ENCODE data around the gene IL17RE. TPM values are rescaled to one million over a fixed set of nuclear protein-coding genes. Genes with fewer than 3 reads are reported as not detected.
A peak's percentile ranks its signal among the peaks of the same experiment; 100 is the strongest.
"Not testable (repeated sequence)": the region's sequence is repeated elsewhere in the genome, so short reads cannot be mapped to it uniquely, and the experiment has no call there.

The IL17RE gene
- total RNA-seq, 1 donor from 2014 or later = 1.0 TPM

DNA sequence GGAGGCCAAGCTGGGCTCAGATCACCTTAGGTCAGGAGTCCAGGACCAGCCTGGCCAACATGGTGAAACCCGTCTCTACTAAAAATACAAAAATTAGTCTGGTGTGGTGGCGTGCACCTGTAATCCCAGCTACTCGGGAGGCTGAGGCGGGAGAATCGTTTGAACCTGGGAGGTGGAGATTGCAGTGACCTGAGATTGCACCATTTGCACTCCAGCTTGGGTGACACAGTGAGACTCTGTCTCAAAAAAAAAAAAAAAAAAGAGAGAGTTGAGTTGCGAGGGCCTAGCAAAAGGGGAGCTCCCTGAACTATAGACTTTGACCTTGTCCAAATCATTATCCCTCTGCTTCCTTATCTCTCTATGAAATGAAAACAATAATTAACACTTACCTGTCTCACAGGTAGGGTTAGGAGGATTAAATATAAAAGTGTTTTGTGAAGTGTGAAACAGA is 1.7 kb upstream of the IL17RE start:
- H3K36me3 Mint-ChIP-seq (ENCODE audit: low read depth); intact Hi-C loops (cut with micrococcal nuclease); DNase-seq (ENCODE audit: low spot score); H3K4me3 Mint-ChIP-seq (ENCODE audit: low read depth); H3K27me3 Mint-ChIP-seq (ENCODE audit: low read depth); H3K27ac Mint-ChIP-seq; H3K9me3 Mint-ChIP-seq: not testable (repeated sequence)
- H3K4me1 Mint-ChIP-seq (ENCODE audit: low read depth) = peaks cover 25% of the 10 kb centered on the region

DNA sequence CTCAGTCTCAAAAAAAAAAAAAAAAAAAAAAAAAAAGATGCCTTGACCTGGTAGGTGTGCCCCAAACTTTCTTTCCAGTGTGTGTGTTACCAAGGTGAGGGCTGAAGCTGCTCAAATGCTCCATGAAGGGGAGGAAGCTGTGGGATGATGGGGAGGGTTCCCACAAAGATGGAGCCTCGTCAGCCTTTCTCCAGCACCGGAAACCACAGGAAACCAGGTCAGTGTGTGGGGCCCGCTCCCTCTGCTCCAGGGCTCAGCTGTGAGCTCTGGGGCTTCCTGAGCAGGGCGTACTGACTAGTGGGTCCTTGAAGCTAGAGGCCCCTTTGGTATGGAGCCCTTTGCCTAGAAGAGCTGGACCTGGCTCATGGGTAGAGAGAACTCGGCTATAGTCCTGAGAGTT is 681 bp upstream of the IL17RE start:
- peaks cover 25% of the 10 kb centered on the region for H3K4me1 Mint-ChIP-seq (ENCODE audit: low read depth)
- no peaks in the 10 kb centered on the region for H3K36me3 Mint-ChIP-seq (ENCODE audit: low read depth)
- no peak for DNase-seq (ENCODE audit: low spot score)
- no peak overlapping the region for H3K27ac Mint-ChIP-seq
- intact Hi-C loops (cut with micrococcal nuclease) = no loop called here
- H3K4me3 Mint-ChIP-seq (ENCODE audit: low read depth) = peak overlapping the region; percentile 18
- no peaks in the 10 kb centered on the region for H3K27me3 Mint-ChIP-seq (ENCODE audit: low read depth)
- no peaks in the 10 kb centered on the region for H3K9me3 Mint-ChIP-seq

DNA sequence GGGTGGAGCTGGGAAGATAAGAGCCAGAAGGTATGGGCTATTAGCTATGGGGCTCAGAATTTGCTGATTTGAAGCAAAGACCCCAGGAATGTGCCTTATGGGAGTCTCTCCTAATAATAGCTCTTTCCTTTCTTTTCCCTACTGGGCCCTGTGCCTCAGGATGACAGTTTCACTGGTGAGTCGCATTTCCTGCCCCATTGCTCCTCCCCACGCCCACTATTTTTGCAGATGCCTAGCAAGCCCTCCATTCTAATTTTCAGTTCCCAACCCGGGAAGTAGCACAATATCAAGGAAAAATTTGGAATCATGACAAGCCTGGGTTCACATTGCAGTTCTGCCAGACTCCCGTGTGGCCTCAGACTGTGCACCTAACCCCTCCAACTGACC is 583 bp downstream of the IL17RE start:
- Mint-ChIP-seq H3K27ac (peak overlapping the region; percentile 17), H3K9me3 (no peaks in the 10 kb centered on the region), H3K27me3 (ENCODE audit: low read depth) (no peaks in the 10 kb centered on the region), H3K4me3 (ENCODE audit: low read depth) (no peak overlapping the region), H3K4me1 (ENCODE audit: low read depth) (peaks cover 25% of the 10 kb centered on the region), H3K36me3 (ENCODE audit: low read depth) (no peaks in the 10 kb centered on the region)
- intact Hi-C loops (cut with micrococcal nuclease) = loop anchor here (1.0 kb wide), 1 partner anchor 13 kb away; the partner anchor contains the start of gene JAGN1
- DNase-seq (ENCODE audit: low spot score) = no peak

DNA sequence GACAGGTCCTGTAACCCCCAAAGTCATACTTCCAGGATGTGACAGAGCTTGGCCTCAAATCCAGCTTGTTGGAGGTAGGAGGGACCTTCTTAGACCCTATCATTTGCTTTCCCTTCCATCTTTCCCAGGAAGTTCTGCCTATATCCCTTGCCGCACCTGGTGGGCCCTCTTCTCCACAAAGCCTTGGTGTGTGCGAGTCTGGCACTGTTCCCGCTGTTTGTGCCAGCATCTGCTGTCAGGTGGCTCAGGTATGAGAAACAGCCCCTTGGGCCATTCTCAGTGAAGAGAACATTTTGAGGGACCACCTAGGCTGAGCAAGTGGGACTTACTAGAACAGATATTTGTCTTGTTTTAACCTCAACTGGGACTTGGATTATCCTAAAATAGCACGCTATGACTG is 1.3 kb downstream of the IL17RE start:
- DNase-seq (ENCODE audit: low spot score) = no peak
- Mint-ChIP-seq H3K4me1 (ENCODE audit: low read depth) (peaks cover 25% of the 10 kb centered on the region), H3K36me3 (ENCODE audit: low read depth) (no peaks in the 10 kb centered on the region), H3K27me3 (ENCODE audit: low read depth) (no peaks in the 10 kb centered on the region), H3K9me3 (no peaks in the 10 kb centered on the region), H3K27ac (no peak overlapping the region), H3K4me3 (ENCODE audit: low read depth) (no peak overlapping the region)
- intact Hi-C loops (cut with micrococcal nuclease) = loop anchor here (1.0 kb wide), 1 partner anchor 14 kb away; the partner anchor contains the start of gene JAGN1

DNA sequence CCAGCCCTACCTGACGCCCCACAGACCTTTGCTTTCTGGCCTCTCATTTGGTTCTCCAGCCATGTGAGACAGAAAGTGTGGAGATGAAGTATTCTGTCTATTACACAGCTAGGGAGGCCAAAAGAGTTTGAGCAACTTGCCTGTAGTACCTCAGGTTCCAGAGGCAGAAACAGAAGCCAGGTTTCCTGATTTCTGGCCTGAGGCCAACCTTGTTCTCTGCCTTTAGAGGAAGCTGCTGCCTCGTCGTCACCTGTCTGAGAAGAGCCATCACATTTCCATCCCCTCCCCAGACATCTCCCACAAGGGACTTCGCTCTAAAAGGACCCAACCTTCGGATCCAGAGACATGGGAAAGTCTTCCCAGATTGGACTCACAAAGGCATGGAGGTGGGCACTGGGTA is 3.8 kb downstream of the IL17RE start:
- intact Hi-C loops (cut with micrococcal nuclease) = no loop called here
- Mint-ChIP-seq H3K36me3 (ENCODE audit: low read depth) (no peaks in the 10 kb centered on the region), H3K4me1 (ENCODE audit: low read depth) (peaks cover 29% of the 10 kb centered on the region), H3K27ac (no peak overlapping the region), H3K9me3 (no peaks in the 10 kb centered on the region), H3K27me3 (ENCODE audit: low read depth) (peaks cover 10% of the 10 kb centered on the region), H3K4me3 (ENCODE audit: low read depth) (no peak overlapping the region)
- DNase-seq (ENCODE audit: low spot score) = no peak

DNA sequence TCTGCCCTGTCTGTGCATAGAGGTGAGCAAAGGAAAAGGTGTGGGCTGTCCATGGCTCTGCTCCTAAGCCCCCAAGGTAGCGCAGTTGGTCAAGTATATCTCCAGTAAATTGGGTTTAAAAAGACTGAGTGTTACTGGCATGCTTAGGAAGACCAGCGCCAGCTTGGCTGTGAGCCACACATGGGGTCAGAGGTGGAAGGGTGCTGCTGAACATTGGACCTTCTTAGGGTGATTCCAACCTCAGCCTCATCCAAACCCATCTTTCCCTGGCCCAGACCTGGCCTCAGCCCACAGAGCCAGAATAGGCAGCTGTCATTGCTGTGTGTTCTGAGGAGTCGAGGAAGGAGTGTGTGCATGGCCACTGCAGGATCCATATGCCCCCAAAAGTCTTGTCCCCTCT is 5.6 kb downstream of the IL17RE start:
- peaks cover 20% of the 10 kb centered on the region for H3K4me1 Mint-ChIP-seq (ENCODE audit: low read depth)
- H3K4me3 Mint-ChIP-seq (ENCODE audit: low read depth) = no peak overlapping the region
- no peak for DNase-seq (ENCODE audit: low spot score)
- H3K9me3 Mint-ChIP-seq = peaks cover 3% of the 10 kb centered on the region
- H3K36me3 Mint-ChIP-seq (ENCODE audit: low read depth) = no peaks in the 10 kb centered on the region
- peaks cover 13% of the 10 kb centered on the region for H3K27me3 Mint-ChIP-seq (ENCODE audit: low read depth)
- intact Hi-C loops (cut with micrococcal nuclease) = no loop called here
- no peak overlapping the region for H3K27ac Mint-ChIP-seq

DNA sequence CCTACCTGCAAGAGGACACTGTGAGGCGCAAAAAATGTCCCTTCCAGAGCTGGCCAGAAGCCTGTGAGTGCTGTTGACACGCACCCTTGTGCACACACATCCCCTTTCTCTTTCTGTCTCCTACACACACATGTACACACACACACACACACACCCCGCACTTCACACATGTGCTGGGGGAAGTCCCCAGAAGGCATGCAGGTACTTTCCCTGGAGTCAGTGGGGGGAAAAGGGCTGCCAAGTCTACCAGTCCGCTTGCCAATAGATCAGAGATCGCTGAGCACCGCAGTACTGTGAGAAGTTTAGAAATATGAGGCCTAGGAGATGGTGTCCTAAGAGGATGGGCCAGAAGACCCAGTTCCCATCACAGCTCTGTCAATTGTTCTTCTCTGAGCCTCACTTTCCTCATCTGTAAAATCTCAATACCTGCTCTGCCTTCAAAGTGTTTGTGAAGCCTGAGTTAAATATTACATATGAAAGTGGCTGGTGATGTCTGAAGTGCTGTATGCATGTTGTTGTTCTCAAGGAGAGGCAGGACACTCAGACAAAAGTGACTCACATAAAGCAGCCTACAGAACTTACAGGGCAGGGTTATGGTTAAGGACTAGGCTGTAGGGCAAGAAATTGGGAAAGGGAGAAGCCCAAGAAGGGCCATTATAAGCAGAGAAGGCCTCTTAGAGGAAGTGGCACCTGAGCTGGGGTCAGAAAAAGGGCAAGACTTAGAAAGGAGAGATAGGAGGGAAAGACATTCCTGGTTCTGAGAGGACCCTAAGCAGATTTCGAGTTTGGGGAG is 6.8 kb downstream of the IL17RE start:
- no peak for DNase-seq (ENCODE audit: low spot score)
- Mint-ChIP-seq H3K4me3 (ENCODE audit: low read depth) (no peak overlapping the region), H3K27ac (no peak overlapping the region), H3K4me1 (ENCODE audit: low read depth) (peaks cover 13% of the 10 kb centered on the region), H3K9me3 (peaks cover 3% of the 10 kb centered on the region), H3K27me3 (ENCODE audit: low read depth) (peaks cover 15% of the 10 kb centered on the region), H3K36me3 (ENCODE audit: low read depth) (no peaks in the 10 kb centered on the region)
- intact Hi-C loops (cut with micrococcal nuclease) = no loop called here

DNA sequence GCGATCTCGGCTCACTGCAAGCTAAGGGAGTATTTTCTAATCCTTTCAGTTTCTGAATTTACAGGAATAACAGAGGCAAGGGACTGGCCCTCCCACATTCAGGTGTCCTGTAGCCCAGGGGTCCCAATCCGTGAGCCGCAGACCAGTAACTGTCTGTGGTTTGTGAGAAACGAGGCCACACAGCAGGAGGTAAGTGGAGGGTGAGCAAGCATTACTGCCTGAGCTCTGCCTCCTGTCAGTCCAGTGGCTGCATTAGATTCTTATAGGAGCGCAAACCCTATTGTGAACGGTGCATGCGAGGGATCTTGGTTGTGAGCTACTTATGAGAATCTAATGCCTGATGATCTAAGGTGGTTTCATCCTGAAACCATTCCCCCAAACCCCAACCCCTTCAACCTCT is 9.2 kb downstream of the IL17RE start:
- Mint-ChIP-seq H3K27me3 (ENCODE audit: low read depth) (peaks cover 20% of the 10 kb centered on the region), H3K36me3 (ENCODE audit: low read depth) (no peaks in the 10 kb centered on the region), H3K9me3 (peaks cover 3% of the 10 kb centered on the region), H3K27ac (no peak overlapping the region), H3K4me3 (ENCODE audit: low read depth) (no peak overlapping the region), H3K4me1 (ENCODE audit: low read depth) (peaks cover 19% of the 10 kb centered on the region)
- no peak for DNase-seq (ENCODE audit: low spot score)
- intact Hi-C loops (cut with micrococcal nuclease) = no loop called here

DNA sequence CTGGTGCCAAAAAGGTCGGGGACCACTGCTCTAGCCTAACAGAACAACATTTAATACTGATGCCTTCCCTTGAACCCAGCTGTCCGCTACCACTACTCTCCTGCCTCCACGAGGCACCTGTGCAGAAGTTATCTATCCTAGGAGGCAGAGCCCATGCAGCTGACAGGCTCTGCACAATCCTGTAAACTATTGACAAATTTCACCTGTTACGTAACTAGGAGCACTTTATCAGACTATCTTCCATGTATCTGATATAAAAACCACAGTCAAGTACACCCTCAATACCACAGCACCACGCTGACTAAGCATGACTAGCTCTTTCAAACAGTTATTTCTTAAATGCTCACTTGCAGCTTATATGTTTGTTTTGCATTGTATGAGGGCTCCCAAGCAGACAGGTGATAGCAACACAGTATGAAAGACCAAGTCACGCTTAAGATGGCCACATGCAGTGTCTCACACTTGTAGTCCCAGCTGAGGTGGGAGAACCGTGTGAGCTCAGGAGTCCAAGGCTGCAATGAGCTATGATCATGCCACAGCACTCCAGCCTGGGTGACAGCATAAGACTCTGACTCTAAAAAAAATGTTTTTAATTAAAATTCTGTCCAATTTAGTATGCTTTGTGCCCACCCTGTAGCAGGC is 9.8 kb downstream of the IL17RE start:
- intact Hi-C loops (cut with micrococcal nuclease) = no loop called here
- H3K27me3 Mint-ChIP-seq (ENCODE audit: low read depth) = peaks cover 20% of the 10 kb centered on the region
- H3K4me3 Mint-ChIP-seq (ENCODE audit: low read depth) = no peak overlapping the region
- peaks cover 19% of the 10 kb centered on the region for H3K4me1 Mint-ChIP-seq (ENCODE audit: low read depth)
- peaks cover 3% of the 10 kb centered on the region for H3K9me3 Mint-ChIP-seq
- no peak overlapping the region for H3K27ac Mint-ChIP-seq
- no peaks in the 10 kb centered on the region for H3K36me3 Mint-ChIP-seq (ENCODE audit: low read depth)
- no peak for DNase-seq (ENCODE audit: low spot score)

DNA sequence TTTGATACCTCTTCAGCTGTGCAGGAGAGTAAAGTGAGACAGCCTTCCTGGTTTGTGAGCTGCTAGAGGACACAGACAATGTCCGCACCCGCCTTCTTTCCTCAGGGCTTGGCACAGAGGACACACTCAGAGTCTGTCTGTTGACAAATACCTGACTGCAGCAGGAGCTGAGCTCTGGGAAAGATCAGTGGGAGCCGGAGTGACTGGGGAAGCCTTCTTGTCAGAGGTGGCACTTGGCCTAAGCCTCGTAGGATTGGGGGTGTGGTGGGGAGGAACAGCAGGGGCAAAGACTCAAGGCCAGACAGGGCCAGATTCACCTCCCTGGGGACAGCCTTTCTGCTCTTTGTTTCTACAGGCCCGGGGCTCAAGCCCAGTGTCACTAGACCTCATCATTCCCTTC is 11.0 kb downstream of the IL17RE start:
- no peak for DNase-seq (ENCODE audit: low spot score)
- Mint-ChIP-seq H3K27me3 (ENCODE audit: low read depth) (peaks cover 20% of the 10 kb centered on the region), H3K27ac (no peak overlapping the region), H3K4me3 (ENCODE audit: low read depth) (no peak overlapping the region), H3K36me3 (ENCODE audit: low read depth) (no peaks in the 10 kb centered on the region), H3K9me3 (peaks cover 3% of the 10 kb centered on the region), H3K4me1 (ENCODE audit: low read depth) (peaks cover 19% of the 10 kb centered on the region)
- intact Hi-C loops (cut with micrococcal nuclease) = no loop called here

DNA sequence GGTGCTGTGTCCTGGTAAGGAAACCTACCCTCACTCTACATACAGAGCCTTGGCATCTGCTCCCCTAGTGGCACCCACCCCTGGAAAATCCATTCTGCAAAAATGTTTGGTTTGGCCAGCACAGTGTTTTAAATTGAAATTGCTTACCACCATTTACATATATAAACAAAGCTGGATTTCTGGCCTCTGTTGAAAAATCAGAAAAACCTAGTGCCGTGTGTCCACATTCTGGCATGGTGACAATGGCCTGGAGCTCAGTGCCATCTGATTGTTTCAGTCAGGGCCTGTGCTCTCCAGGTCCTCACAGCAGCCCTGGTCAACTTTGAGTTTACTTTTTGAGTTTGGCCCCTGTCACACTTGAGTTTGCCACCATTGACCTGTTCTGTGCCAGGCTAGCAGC is 11.4 kb downstream of the IL17RE start:
- Mint-ChIP-seq H3K4me3 (ENCODE audit: low read depth) (no peak overlapping the region), H3K27ac (no peak overlapping the region), H3K36me3 (ENCODE audit: low read depth) (no peaks in the 10 kb centered on the region), H3K9me3 (peaks cover 3% of the 10 kb centered on the region), H3K4me1 (ENCODE audit: low read depth) (peaks cover 19% of the 10 kb centered on the region), H3K27me3 (ENCODE audit: low read depth) (peaks cover 20% of the 10 kb centered on the region)
- intact Hi-C loops (cut with micrococcal nuclease) = loop anchor here (2.0 kb wide), 1 partner anchor 23 kb away; the partner anchor contains the start of gene JAGN1
- DNase-seq (ENCODE audit: low spot score) = no peak

DNA sequence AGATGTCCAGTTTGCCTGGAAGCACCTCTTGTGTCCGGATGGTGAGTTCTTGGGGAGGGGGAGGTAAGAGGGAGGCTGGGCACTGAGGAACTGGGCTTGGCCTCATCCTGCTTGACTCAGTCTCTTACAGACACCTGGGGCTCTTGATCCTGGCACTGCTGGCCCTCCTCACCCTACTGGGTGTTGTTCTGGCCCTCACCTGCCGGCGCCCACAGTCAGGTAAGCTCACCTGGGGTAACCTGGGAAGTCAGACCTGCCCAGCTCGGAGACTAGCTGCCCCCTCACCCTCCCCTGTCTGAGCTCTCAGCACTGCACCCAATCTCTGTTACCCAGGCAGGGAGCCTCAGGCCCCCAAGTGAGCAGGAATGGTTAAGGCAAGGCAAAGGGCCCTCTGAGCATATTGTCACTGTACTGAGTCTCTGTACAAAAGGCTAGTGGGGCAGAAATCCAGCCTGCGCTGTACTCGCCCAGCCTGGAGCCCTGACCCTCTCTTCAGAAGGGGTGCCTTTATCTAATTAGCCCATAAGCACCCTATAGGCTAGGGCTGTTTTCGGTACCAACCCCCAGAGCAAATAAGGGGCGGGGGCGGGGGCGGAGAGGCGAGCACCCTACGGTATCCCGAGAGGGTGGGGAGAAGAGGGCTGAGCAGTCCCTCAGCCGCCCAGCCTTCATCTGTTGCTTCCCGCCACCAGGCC is 12.1 kb downstream of the IL17RE start:
- Mint-ChIP-seq H3K9me3 (peaks cover 3% of the 10 kb centered on the region), H3K27me3 (ENCODE audit: low read depth) (peaks cover 15% of the 10 kb centered on the region), H3K27ac (no peak overlapping the region), H3K4me3 (ENCODE audit: low read depth) (peak overlapping the region; percentile 39), H3K4me1 (ENCODE audit: low read depth) (peaks cover 13% of the 10 kb centered on the region), H3K36me3 (ENCODE audit: low read depth) (no peaks in the 10 kb centered on the region)
- intact Hi-C loops (cut with micrococcal nuclease) = loop anchor here (2.0 kb wide), 1 partner anchor 24 kb away; the partner anchor contains the start of gene JAGN1
- DNase-seq (ENCODE audit: low spot score) = no peak

Measured in activated T-helper 2 cell treated with anti-CD3 and anti-CD28 coated beads, Interferon-gamma antibody, Interleukin-2, Interleukin-4, amounts not matched to agents 10 μg/mL and 5 μg/mL and 100 μg/mL, durations not matched to agents 14 hours and 24 hours and 36 hours (primary cell).